ENCODE data around the gene BCAS4. TPM values are rescaled to one million over a fixed set of nuclear protein-coding genes. Genes with fewer than 3 reads are reported as not detected.

Gene BCAS4
- total and polyA plus RNA-seq, 3 donors from 2014 or later: 5.8 to 10.8 (median 7.6) TPM

DNA sequence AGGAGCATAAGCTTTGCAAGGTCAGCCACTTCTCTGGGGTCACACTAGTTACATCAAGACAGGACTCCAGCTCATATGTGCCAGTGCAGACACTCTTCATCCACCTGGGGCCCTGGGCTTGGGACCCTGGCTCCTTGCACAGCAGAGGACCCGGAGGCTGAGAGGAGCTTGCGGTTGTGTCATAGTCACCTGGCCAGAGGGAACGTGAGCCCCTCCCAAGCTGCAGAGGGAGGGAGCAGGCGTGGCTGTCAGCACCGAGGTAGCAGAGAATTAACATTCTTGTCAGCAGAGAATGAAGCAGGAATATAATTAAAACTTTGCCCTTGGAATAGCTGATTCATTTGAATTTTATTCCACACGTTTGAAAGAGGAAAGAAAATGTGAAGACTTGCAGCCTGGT is 36.8 kb downstream of the BCAS4 start:
- no peak overlapping the region for H3K4me3 ChIP-seq
- no peak for DNase-seq

GRCh38 chr20:50834599-50835005 is 39.7 kb downstream of the BCAS4 start:
- intact Hi-C loops (cut with DNase I; ENCODE audit: low total_unique reads): no loop called here
- H3K27ac ChIP-seq: no peak overlapping the region
- WGBS, 2 donors: 78 to 80% methylated on average over 5 of the region's 5 CpGs
- no peaks in the 10 kb centered on the region for H3K27me3 ChIP-seq
- no peak for TF ChIP-seq POLR2A (IDR thresholded peaks at IDR 0.05)
- TF ChIP-seq, protein P1, sequence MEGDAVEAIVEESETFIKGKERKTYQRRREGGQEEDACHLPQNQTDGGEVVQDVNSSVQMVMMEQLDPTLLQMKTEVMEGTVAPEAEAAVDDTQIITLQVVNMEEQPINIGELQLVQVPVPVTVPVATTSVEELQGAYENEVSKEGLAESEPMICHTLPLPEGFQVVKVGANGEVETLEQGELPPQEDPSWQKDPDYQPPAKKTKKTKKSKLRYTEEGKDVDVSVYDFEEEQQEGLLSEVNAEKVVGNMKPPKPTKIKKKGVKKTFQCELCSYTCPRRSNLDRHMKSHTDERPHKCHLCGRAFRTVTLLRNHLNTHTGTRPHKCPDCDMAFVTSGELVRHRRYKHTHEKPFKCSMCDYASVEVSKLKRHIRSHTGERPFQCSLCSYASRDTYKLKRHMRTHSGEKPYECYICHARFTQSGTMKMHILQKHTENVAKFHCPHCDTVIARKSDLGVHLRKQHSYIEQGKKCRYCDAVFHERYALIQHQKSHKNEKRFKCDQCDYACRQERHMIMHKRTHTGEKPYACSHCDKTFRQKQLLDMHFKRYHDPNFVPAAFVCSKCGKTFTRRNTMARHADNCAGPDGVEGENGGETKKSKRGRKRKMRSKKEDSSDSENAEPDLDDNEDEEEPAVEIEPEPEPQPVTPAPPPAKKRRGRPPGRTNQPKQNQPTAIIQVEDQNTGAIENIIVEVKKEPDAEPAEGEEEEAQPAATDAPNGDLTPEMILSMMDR (IDR thresholded peaks at IDR 0.05): no peak
- H3K4me3 ChIP-seq: no peak overlapping the region
- no peaks in the 10 kb centered on the region for H3K9me3 ChIP-seq
- DNase-seq: no peak
- no peaks in the 10 kb centered on the region for H3K36me3 ChIP-seq (ENCODE audit: low read depth, missing control alignments)
- H3K4me1 ChIP-seq: peaks cover 4% of the 10 kb centered on the region

More for the DNA sequence above, 36.8 kb downstream of the BCAS4 start:
- H3K36me3 ChIP-seq (ENCODE audit: low read depth, missing control alignments): no peaks in the 10 kb centered on the region
- 78 to 79% methylated on average over 6 of the region's 6 CpGs for WGBS, 2 donors
- H3K9me3 ChIP-seq: no peaks in the 10 kb centered on the region
- intact Hi-C loops (cut with DNase I; ENCODE audit: low total_unique reads): no loop called here
- H3K4me1 ChIP-seq: peaks cover 4% of the 10 kb centered on the region
- no peaks in the 10 kb centered on the region for H3K27me3 ChIP-seq
- TF ChIP-seq, protein P1 (IDR thresholded peaks at IDR 0.05): no peak
- no peak for TF ChIP-seq POLR2A (IDR thresholded peaks at IDR 0.05)
- no peak overlapping the region for H3K27ac ChIP-seq

- H3K9me3 ChIP-seq: no peaks in the 10 kb centered on the region
- TF ChIP-seq, protein P1 (IDR thresholded peaks at IDR 0.05): no peak
- TF ChIP-seq POLR2A (IDR thresholded peaks at IDR 0.05): no peak
- WGBS, 2 donors: 68 to 74% methylated on average over 19 to 22 of the region's 22 CpGs
- H3K4me1 ChIP-seq: no peaks in the 10 kb centered on the region
- intact Hi-C loops (cut with DNase I; ENCODE audit: low total_unique reads): no loop called here
- no peak overlapping the region for H3K4me3 ChIP-seq
- H3K36me3 ChIP-seq (ENCODE audit: low read depth, missing control alignments): no peaks in the 10 kb centered on the region
- DNase-seq: no peak
- H3K27ac ChIP-seq: no peak overlapping the region
- H3K27me3 ChIP-seq: no peaks in the 10 kb centered on the region
Observed at GRCh38 chr20:50837532-50838321, 42.9 kb downstream of the BCAS4 start.

DNA sequence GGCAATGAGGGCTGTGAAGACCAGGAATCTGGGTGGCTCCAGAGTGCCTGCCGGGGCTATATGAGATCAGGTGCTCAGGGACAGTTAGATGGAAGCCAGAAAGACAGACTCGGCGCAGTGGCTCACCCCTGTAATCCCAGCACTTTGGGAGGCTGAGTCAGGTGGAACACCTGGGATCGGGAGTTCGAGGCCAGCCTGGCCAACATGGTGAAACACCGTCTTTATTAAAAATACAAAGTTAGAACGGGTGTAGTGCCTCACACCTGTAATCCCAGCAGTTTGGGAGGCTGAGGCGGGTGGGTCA is 43.4 kb downstream of the BCAS4 start:
- H3K27ac ChIP-seq: no peak overlapping the region
- intact Hi-C loops (cut with DNase I; ENCODE audit: low total_unique reads): no loop called here
- TF ChIP-seq POLR2A (IDR thresholded peaks at IDR 0.05): no peak
- TF ChIP-seq, protein P1 (IDR thresholded peaks at IDR 0.05): no peak

More for the DNA sequence above, 43.4 kb downstream of the BCAS4 start:
- Histone ChIP-seq H3K9me3 (no peaks in the 10 kb centered on the region), H3K36me3 (ENCODE audit: low read depth, missing control alignments) (no peaks in the 10 kb centered on the region), H3K4me1 (no peaks in the 10 kb centered on the region), H3K4me3 (no peak overlapping the region), H3K27me3 (no peaks in the 10 kb centered on the region)
- 89 to 96% methylated on average over 8 of the region's 8 CpGs for WGBS, 2 donors
- DNase-seq: no peak
